ENCODE results near the gene ARHGAP6.

ARHGAP6 gene, protein sequence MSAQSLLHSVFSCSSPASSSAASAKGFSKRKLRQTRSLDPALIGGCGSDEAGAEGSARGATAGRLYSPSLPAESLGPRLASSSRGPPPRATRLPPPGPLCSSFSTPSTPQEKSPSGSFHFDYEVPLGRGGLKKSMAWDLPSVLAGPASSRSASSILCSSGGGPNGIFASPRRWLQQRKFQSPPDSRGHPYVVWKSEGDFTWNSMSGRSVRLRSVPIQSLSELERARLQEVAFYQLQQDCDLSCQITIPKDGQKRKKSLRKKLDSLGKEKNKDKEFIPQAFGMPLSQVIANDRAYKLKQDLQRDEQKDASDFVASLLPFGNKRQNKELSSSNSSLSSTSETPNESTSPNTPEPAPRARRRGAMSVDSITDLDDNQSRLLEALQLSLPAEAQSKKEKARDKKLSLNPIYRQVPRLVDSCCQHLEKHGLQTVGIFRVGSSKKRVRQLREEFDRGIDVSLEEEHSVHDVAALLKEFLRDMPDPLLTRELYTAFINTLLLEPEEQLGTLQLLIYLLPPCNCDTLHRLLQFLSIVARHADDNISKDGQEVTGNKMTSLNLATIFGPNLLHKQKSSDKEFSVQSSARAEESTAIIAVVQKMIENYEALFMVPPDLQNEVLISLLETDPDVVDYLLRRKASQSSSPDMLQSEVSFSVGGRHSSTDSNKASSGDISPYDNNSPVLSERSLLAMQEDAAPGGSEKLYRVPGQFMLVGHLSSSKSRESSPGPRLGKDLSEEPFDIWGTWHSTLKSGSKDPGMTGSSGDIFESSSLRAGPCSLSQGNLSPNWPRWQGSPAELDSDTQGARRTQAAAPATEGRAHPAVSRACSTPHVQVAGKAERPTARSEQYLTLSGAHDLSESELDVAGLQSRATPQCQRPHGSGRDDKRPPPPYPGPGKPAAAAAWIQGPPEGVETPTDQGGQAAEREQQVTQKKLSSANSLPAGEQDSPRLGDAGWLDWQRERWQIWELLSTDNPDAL (N-terminal part only)

DNA sequence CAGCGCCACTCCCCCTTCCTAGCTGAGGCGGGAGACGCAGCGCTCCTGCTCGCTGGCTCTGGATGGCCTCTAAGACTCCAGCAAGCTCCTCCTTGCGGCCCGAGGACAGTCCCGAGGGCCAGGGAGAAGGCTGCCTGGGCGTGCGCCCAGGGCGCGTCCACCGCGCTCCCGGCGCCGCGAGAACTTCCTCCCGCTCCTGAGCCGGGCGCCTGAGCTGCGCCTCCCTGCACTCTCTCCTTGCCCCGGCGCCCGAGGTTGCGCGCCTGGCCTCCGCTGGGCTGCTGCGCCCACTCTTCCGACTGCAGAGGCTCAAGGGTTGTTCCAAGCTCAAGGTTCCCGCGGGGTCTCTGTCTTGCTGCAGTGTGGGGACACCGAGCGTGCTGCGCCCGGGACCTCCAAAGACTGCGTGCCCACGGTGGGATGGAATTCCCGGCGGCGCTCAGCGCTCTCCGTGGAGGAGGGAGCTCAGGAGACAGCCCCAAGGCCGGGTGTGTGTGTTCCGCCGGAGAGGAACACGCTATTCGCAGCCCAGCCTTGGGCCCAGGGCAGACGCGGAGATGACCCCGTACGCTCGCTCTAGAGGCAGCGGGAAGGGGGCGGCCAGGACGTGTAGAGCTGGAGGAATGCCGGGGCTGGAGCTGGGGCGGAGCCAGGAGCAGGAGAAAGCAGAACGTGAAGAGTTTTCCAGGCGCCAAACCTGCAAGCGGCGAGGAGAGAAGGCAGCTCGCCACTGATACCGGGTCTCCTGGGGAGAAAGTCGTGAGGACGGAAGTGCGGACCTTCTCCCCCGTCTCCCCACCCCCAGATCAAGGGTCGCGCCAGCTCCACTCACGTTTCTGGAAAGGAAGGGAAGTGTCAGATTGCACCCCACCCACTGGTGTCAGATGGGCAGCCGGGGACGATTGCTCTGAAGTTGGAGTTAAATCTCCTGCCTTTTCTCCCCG, at the start of gene ARHGAP6:
ARHGAP6 (minus strand) TSS at position 753 of the 944 bp plus-strand sequence. CDS start 1,092 bp downstream, outside the sequence.
- Histone ChIP-seq H3K4me2 (no peak within 1 kb of the TSS), H3K27me3 (peaks cover 80% of the 10 kb centered on the region), H3K36me3 (no peaks in the 10 kb centered on the region), H3K9ac (no peak within 1 kb of the TSS), H3K4me1 (no peaks in the 10 kb centered on the region), H3K9me3 (peaks cover 33% of the 10 kb centered on the region), H3K4me3 (no peak within 1 kb of the TSS), H4K20me1 (no peaks in the 10 kb centered on the region), H3K27ac (no peak within 1 kb of the TSS)
- TF ChIP-seq Cebpa-rat (IDR thresholded peaks at IDR 0.05), result no peak

DNA sequence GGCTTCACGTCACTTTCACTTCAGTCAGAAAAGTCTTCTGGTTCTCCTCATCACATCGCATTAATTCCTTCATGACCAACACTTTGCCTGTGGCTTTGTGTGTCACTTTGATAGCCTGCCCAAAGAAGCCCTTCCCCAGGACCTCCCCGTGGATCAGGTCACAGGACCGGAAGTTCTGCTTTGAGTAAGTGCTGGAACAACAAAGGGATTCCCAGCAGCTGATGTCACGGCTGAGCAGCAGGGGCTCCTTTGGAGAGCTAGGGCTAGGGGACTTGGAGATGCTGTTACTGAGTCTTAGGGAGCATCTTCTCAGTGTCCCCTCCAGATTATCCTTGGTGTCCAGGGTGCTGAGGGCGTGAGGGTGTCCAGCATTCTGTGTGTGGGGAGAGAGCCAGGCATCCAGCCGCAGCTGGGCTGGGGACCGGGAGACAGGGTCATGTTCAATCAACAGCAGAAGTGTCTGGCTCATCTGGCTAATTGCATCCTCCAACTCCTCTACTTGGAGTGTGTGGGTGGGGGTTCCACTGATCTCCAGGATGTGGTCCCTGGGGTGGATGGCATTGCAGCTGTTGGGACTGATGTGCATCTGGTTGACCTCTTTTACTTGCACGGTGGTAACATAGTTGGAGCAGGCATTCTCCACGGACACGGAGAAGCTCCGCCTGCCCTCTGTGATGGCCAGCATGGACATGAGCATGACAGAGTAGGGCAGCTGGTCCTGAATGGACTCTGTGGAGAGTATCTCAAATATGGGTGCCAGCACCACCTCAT, 39.2 kb upstream of the ARHGAP6 start:
- Histone ChIP-seq H3K4me1 (no peaks in the 10 kb centered on the region), H3K9me3 (no peaks in the 10 kb centered on the region), H3K27ac (no peak overlapping the region), H3K4me2 (no peak overlapping the region), H3K36me3 (no peaks in the 10 kb centered on the region), H3K4me3 (no peak overlapping the region), H3K27me3 (peaks cover 63% of the 10 kb centered on the region), H4K20me1 (no peaks in the 10 kb centered on the region), H3K9ac (no peak overlapping the region)
- no peak for TF ChIP-seq Cebpa-rat (IDR thresholded peaks at IDR 0.05)

- H3K4me2 ChIP-seq, result no peak overlapping the region
- H3K27me3 ChIP-seq, result peaks cover 74% of the 10 kb centered on the region
- H3K36me3 ChIP-seq, result no peaks in the 10 kb centered on the region
- H3K4me1 ChIP-seq, result no peaks in the 10 kb centered on the region
- no peak overlapping the region for H3K4me3 ChIP-seq
- no peak overlapping the region for H3K9ac ChIP-seq
- no peaks in the 10 kb centered on the region for H4K20me1 ChIP-seq
- no peaks in the 10 kb centered on the region for H3K9me3 ChIP-seq
- no peak overlapping the region for H3K27ac ChIP-seq
- TF ChIP-seq Cebpa-rat (IDR thresholded peaks at IDR 0.05), result no peak
These were observed 38.1 kb upstream of the ARHGAP6 start for GRCh38 chrX:11703855-11704254.

DNA sequence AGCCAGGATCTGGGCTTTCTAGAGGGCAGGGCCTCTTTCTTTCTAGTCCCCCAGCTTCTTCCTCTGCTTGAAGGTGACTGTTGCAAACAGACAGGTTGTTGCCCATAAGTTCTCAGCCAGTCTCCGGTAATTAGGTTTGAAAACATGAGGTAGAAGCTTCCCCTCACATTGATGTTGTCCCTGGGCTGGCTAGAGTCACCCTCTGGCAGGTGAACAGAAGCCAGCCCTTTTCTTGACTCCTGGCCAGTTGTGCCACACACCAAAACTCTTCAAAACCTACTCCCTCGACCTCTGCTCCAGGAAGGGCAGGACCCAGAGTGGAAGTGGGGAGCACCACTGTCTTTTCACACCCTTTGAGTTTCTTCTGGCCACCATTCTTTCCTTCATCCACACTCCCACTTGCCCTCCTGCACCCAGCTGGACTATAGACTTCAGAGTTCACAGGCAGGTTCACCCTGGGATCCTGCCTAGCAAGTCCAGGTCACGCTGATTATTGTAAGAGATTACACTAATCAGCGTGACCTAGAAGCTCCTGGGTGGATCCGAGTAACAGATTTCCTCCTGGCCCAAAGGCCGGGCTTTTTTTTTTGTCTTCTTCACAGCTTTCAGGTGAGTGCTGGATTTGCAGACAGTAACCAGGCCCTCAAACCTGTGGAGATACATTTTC, 37.4 kb upstream of the ARHGAP6 start:
- TF ChIP-seq Cebpa-rat (IDR thresholded peaks at IDR 0.05), result no peak
- no peak overlapping the region for H3K9ac ChIP-seq
- H3K4me3 ChIP-seq, result no peak overlapping the region
- H3K36me3 ChIP-seq, result no peaks in the 10 kb centered on the region
- no peak overlapping the region for H3K4me2 ChIP-seq
- H4K20me1 ChIP-seq, result no peaks in the 10 kb centered on the region
- H3K9me3 ChIP-seq, result no peaks in the 10 kb centered on the region
- H3K27me3 ChIP-seq, result peaks cover 81% of the 10 kb centered on the region
- H3K27ac ChIP-seq, result no peak overlapping the region
- no peaks in the 10 kb centered on the region for H3K4me1 ChIP-seq

DNA sequence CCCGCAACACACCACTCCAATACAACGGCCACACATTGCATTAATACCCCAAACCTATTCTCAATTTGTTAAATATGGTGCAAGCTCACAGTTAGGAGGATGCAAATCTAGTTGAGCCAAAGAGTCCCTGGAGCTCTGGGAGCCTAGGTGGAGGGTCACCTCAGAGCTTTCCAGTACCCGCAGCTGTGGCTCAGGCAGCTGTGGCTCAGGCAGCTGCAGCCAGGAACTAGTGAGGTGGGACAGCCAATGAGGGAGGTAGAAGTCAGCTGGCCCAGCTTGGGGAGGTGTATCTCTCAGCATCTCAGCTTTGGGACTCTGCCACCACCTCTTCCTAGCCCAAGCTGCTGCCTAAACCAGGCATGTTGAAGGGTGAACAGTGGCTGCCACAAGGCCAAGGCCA, 36.7 kb upstream of the ARHGAP6 start:
- H3K4me1 ChIP-seq, result no peaks in the 10 kb centered on the region
- no peak overlapping the region for H3K9ac ChIP-seq
- H3K27ac ChIP-seq, result no peak overlapping the region
- H3K27me3 ChIP-seq, result peaks cover 88% of the 10 kb centered on the region
- no peaks in the 10 kb centered on the region for H3K9me3 ChIP-seq
- no peak overlapping the region for H3K4me2 ChIP-seq
- H3K4me3 ChIP-seq, result no peak overlapping the region
- no peak for TF ChIP-seq Cebpa-rat (IDR thresholded peaks at IDR 0.05)
- H3K36me3 ChIP-seq, result no peaks in the 10 kb centered on the region
- H4K20me1 ChIP-seq, result no peaks in the 10 kb centered on the region

GRCh38 chrX:11698702-11699101, 33.0 kb upstream of the ARHGAP6 start:
- H3K27me3 ChIP-seq, result peaks cover 87% of the 10 kb centered on the region
- no peak overlapping the region for H3K9ac ChIP-seq
- no peak overlapping the region for H3K4me2 ChIP-seq
- no peaks in the 10 kb centered on the region for H3K36me3 ChIP-seq
- H3K4me3 ChIP-seq, result no peak overlapping the region
- H3K4me1 ChIP-seq, result no peaks in the 10 kb centered on the region
- H3K27ac ChIP-seq, result no peak overlapping the region
- H3K9me3 ChIP-seq, result no peaks in the 10 kb centered on the region
- no peaks in the 10 kb centered on the region for H4K20me1 ChIP-seq
- TF ChIP-seq Cebpa-rat (IDR thresholded peaks at IDR 0.05), result no peak

DNA sequence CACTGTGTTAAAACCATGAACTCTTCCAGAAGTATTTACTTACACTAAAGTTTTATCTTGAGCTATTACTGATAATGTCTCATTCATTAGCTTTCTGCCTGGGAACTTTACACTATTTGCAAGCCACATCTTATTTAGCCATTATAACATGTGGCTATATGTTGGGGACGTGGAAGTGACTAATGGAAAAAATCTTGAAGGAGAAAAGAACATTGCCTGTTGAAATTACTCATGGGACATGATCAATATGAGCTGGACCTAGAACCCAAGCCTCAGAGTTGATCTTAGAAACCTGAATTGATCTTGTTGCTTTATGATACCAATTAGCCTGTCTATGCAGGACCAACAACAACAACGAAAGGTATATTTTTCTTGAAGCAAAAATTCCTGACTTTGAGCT, 22.5 kb upstream of the ARHGAP6 start:
- Histone ChIP-seq H3K4me1 (no peaks in the 10 kb centered on the region), H4K20me1 (no peaks in the 10 kb centered on the region; the same call in 1 of the 2 replicates), H3K27ac (no peak overlapping the region), H3K4me2 (no peak overlapping the region), H3K9me3 (no peaks in the 10 kb centered on the region), H3K27me3 (peaks cover 70% of the 10 kb centered on the region), H3K9ac (no peak overlapping the region), H3K36me3 (no peaks in the 10 kb centered on the region), H3K4me3 (no peak overlapping the region)
- TF ChIP-seq Cebpa-rat (IDR thresholded peaks at IDR 0.05), result no peak

DNA sequence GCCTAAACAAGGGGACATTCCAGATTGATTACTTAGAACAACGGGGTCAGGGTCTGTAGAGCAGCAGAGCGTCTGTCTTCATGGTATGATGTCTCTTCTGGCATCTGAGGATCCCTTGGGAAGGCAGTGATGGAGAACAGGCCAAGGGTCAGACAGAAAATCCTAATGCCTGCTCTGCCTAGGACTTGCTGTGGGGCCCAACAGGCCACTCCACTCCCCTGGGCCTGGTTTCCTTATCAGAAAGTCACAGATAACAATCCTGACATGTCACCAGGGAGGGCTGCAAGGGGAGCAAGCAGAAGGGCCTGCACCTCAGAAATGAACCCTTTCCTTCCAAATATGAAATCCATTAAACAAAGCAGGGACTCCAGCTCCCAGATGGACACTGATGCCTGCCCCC, 21.4 kb upstream of the ARHGAP6 start:
- no peak overlapping the region for H3K4me3 ChIP-seq
- H4K20me1 ChIP-seq, result no peaks in the 10 kb centered on the region; the same call in 1 of the 2 replicates
- H3K9ac ChIP-seq, result no peak overlapping the region
- no peak overlapping the region for H3K4me2 ChIP-seq
- no peak for TF ChIP-seq Cebpa-rat (IDR thresholded peaks at IDR 0.05)
- no peaks in the 10 kb centered on the region for H3K9me3 ChIP-seq
- peaks cover 75% of the 10 kb centered on the region for H3K27me3 ChIP-seq
- no peak overlapping the region for H3K27ac ChIP-seq
- no peaks in the 10 kb centered on the region for H3K36me3 ChIP-seq
- no peaks in the 10 kb centered on the region for H3K4me1 ChIP-seq

All from BLaER1 (cell line).